ENCODE results near the gene IGHMBP2.

The IGHMBP2 gene

DNA sequence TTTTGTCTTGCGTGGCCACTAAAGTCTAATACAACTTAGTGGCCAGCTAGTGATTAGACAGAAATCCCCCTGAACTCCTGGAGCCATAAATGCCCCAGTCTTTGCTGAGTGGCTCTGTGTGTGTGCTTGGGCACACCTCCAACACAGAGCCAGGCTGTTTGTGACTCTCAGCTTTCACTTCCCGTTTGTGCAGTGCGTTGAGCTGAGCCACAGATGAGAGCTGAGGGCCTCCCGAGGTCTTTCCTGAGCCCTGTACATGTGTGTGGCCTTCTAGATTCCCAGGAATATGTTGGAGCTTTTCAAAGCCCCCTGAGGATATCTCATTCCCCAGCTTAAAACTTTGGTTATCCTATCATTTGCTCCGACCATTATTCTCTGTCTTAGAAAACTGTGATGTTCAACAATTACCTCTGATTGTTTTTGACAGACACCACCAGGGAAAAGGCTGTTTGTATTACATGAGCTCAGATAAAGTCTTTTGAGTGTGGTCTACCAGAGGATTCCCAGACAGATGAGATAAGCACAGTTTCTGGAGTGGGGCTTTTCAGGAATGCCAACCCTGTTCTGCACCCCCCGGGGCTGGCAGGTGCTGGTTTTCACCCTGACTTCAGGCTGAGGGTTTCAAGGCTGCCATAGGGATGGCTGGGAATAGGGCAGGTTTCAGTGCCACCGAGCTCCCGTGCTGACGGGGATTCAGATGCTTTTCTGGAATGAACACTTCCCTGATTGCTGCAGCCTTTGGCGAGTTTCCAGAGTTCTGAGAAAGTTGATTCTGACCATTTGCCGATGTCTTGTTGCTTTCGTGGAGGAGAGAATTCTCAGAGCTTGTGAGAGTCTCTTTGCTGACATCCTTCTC is 23.8 kb downstream of the IGHMBP2 start:
- H3K4me3 ChIP-seq (ENCODE audit: control insufficient read depth in 1 of 7, extremely low read depth in 1 of 7, insufficient read depth in 4 of 7, low read depth in 2 of 7, low read length in 6 of 7) = no peak overlapping the region
- CTCF ChIA-PET = interaction anchor here (0.9 to 1.3 kb wide), 3 partner anchors 12 to 173 kb away, joined by 3 read pairs; no protein-coding TSS in a partner anchor
- WGBS (ENCODE audit: insufficient coverage) = 93% methylated on average over 11 of the region's 12 CpGs
- no peaks in the 10 kb centered on the region for H3K4me1 ChIP-seq (ENCODE audit: control extremely low read depth in 1 of 4, control insufficient read depth in 4 of 4, insufficient read depth in 4 of 4, low read length in 3 of 4)
- peaks cover 27 to 93% (median 66%) of the 10 kb centered on the region in 4 experiments for H3K36me3 ChIP-seq (ENCODE audit: control insufficient read depth in 4 of 4, insufficient read depth in 4 of 4, low read length in 3 of 4)
- H3K27ac ChIP-seq (ENCODE audit: insufficient read depth in 1 of 2, low read depth in 1 of 2, low read length in 2 of 2, poor library complexity in 1 of 2, severe bottlenecking in 2 of 2) = no peak overlapping the region
- POLR2A ChIA-PET = no interaction called here
- DNase-seq = no peak
- no peaks in the 10 kb centered on the region for H3K27me3 ChIP-seq (replicated peaks in 2 of 5; ENCODE audit: control insufficient read depth in 4 of 5, insufficient read depth in 5 of 5, low read length in 4 of 5)
- peaks cover 4 to 36% (median 16%) of the 10 kb centered on the region in 5 experiments for H3K9me3 ChIP-seq (ENCODE audit: control extremely low read depth in 1 of 5, control insufficient read depth in 4 of 5, insufficient read depth in 2 of 5, low read depth in 1 of 5, low read length in 4 of 5)

DNA sequence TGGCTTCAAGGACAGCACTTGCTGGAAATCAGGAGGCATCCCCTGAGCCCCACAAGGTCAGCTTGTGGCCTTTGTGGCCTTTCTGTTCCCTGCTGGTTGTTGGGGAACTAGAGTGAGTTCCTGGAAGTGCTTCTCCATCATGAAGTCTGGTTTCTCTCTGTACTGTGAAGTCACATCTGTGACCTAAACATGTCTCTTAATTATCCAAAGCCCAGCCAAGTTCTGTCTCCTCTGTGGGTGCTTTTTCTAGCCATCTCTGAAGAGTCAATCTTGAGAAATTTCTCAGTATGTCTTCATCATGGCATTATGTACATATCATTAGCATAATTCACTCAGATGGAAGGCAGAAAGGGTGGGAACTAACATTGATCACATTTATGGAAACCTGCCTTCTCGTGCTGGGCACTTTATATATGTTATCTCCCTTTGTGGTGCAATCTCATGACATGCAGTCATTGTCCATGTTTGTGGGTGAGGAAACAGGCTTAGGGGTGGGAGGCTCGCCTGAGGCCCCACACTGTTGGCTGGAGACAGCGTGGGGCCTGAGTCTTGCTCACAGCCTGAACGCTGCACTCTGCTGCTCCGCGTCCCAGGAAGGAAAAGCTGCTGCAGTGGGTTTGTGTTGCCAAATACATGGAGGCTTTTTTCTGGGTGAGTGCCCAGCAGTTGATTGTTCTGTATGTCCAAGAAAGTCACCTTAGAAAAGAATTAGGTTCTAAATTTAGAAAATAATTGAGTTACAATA is 24.6 kb downstream of the IGHMBP2 start:
- Histone ChIP-seq H3K9me3 (ENCODE audit: control extremely low read depth in 1 of 5, control insufficient read depth in 4 of 5, insufficient read depth in 2 of 5, low read depth in 1 of 5, low read length in 4 of 5) (peaks cover 4 to 35% (median 16%) of the 10 kb centered on the region in 5 experiments), H3K27ac (ENCODE audit: insufficient read depth in 1 of 2, low read depth in 1 of 2, low read length in 2 of 2, poor library complexity in 1 of 2, severe bottlenecking in 2 of 2) (no peak overlapping the region), H3K4me1 (ENCODE audit: control extremely low read depth in 1 of 4, control insufficient read depth in 4 of 4, insufficient read depth in 4 of 4, low read length in 3 of 4) (no peaks in the 10 kb centered on the region), H3K36me3 (ENCODE audit: control insufficient read depth in 4 of 4, insufficient read depth in 4 of 4, low read length in 3 of 4) (peaks cover 24 to 89% (median 64%) of the 10 kb centered on the region in 4 experiments), H3K4me3 (ENCODE audit: control insufficient read depth in 1 of 7, extremely low read depth in 1 of 7, insufficient read depth in 4 of 7, low read depth in 2 of 7, low read length in 6 of 7) (no peak overlapping the region), H3K27me3 (replicated peaks in 2 of 5; ENCODE audit: control insufficient read depth in 4 of 5, insufficient read depth in 5 of 5, low read length in 4 of 5) (no peaks in the 10 kb centered on the region)
- WGBS (ENCODE audit: insufficient coverage) = 95% methylated on average over 3 of the region's 6 CpGs
- DNase-seq = no peak
- POLR2A ChIA-PET = no interaction called here
- CTCF ChIA-PET = interaction anchor here (1.3 kb wide), 1 partner anchor 11 kb away, joined by 3 read pairs; no protein-coding TSS in a partner anchor

DNA sequence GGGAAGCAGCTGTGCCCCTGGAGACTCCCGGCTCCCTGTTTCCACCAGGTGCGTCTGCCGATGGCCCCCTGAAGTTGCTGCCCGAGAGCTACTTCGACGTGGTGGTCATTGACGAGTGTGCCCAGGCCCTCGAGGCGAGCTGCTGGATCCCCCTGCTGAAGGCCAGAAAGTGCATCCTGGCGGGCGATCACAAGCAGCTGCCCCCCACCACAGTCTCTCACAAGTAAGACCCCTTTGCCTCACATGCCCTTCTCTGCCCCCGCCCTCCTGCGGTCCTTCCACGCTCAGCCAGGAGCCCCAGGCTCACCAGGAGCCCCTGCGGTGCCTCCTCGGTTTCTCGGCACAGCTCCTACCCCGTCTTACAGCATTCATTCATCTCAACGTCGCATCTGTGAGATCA is 25.4 kb downstream of the IGHMBP2 start:
- no peaks in the 10 kb centered on the region for H3K27me3 ChIP-seq (replicated peaks in 2 of 5; ENCODE audit: control insufficient read depth in 4 of 5, insufficient read depth in 5 of 5, low read length in 4 of 5)
- ChIA-PET POLR2A (no interaction called here), CTCF (no interaction called here)
- DNase-seq = no peak
- no peak overlapping the region for H3K4me3 ChIP-seq (ENCODE audit: control insufficient read depth in 1 of 7, extremely low read depth in 1 of 7, insufficient read depth in 4 of 7, low read depth in 2 of 7, low read length in 6 of 7)
- peaks cover 23 to 87% (median 61%) of the 10 kb centered on the region in 4 experiments for H3K36me3 ChIP-seq (ENCODE audit: control insufficient read depth in 4 of 4, insufficient read depth in 4 of 4, low read length in 3 of 4)
- no peaks in the 10 kb centered on the region for H3K4me1 ChIP-seq (ENCODE audit: control extremely low read depth in 1 of 4, control insufficient read depth in 4 of 4, insufficient read depth in 4 of 4, low read length in 3 of 4)
- no peak overlapping the region for H3K27ac ChIP-seq (ENCODE audit: insufficient read depth in 1 of 2, low read depth in 1 of 2, low read length in 2 of 2, poor library complexity in 1 of 2, severe bottlenecking in 2 of 2)
- WGBS (ENCODE audit: insufficient coverage) = 100% methylated on average over 18 of the region's 20 CpGs
- peaks cover 4 to 27% (median 16%) of the 10 kb centered on the region in 5 experiments for H3K9me3 ChIP-seq (ENCODE audit: control extremely low read depth in 1 of 5, control insufficient read depth in 4 of 5, insufficient read depth in 2 of 5, low read depth in 1 of 5, low read length in 4 of 5)

DNA sequence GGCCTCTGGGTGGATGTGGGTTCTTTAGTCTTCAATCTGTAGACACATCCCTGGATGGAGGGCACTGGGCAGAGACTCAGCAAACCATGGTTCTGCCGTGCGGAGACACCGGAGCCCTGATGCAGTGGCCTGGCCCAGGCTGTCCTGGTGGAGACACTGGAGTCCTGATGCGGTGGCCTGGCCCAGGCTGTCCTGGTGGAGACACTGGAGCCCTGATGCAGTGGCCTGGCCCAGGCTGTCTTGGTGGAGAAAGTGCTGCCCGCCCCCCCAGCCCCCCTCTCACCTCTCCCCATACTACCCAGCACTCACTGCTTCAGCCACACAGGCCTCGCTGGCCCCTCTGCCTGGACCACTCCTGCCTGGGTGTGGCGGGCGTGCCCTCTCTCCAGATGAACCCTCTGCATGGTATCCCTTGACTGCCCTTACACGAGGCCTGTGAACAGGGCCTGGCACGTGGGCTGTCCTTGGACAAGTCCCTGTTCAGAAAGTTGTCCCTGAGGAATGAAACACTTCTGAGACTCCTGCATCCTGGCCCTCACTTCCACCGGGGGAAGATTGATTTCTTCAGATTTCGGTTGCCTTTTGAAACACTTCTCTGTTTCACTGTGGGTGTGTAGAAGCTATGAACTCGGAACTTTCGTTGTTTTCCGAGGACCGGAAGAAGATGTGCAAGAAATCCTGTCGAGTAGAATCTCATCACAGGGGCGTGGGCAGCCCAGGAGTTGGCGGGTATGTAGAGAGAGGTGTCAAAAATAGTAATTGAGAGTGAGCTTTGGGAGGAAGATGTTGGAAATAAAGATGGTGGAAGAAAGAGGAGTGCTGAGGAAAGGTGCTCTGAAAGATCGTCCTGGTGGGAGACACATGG is 26.2 kb downstream of the IGHMBP2 start:
- ChIA-PET CTCF (no interaction called here), POLR2A (no interaction called here)
- H3K9me3 ChIP-seq (ENCODE audit: control extremely low read depth in 1 of 5, control insufficient read depth in 4 of 5, insufficient read depth in 2 of 5, low read depth in 1 of 5, low read length in 4 of 5) = peaks cover 4 to 19% (median 9%) of the 10 kb centered on the region in 5 experiments
- 95% methylated on average over 20 of the region's 20 CpGs for WGBS (ENCODE audit: insufficient coverage)
- H3K4me3 ChIP-seq (ENCODE audit: control insufficient read depth in 1 of 7, extremely low read depth in 1 of 7, insufficient read depth in 4 of 7, low read depth in 2 of 7, low read length in 6 of 7) = no peak overlapping the region
- no peaks in the 10 kb centered on the region for H3K27me3 ChIP-seq (replicated peaks in 2 of 5; ENCODE audit: control insufficient read depth in 4 of 5, insufficient read depth in 5 of 5, low read length in 4 of 5)
- H3K4me1 ChIP-seq (ENCODE audit: control extremely low read depth in 1 of 4, control insufficient read depth in 4 of 4, insufficient read depth in 4 of 4, low read length in 3 of 4) = no peaks in the 10 kb centered on the region
- H3K36me3 ChIP-seq (ENCODE audit: control insufficient read depth in 4 of 4, insufficient read depth in 4 of 4, low read length in 3 of 4) = peaks cover 21 to 86% (median 59%) of the 10 kb centered on the region in 4 experiments
- no peak overlapping the region for H3K27ac ChIP-seq (ENCODE audit: insufficient read depth in 1 of 2, low read depth in 1 of 2, low read length in 2 of 2, poor library complexity in 1 of 2, severe bottlenecking in 2 of 2)
- no peak for DNase-seq

- no peak overlapping the region for H3K4me3 ChIP-seq (ENCODE audit: control insufficient read depth in 1 of 7, extremely low read depth in 1 of 7, insufficient read depth in 4 of 7, low read depth in 2 of 7, low read length in 6 of 7)
- 95% methylated on average over 19 of the region's 21 CpGs for WGBS (ENCODE audit: insufficient coverage)
- ChIA-PET POLR2A (no interaction called here), CTCF (no interaction called here)
- H3K4me1 ChIP-seq (ENCODE audit: control extremely low read depth in 1 of 4, control insufficient read depth in 4 of 4, insufficient read depth in 4 of 4, low read length in 3 of 4) = no peaks in the 10 kb centered on the region
- no peak for DNase-seq
- no peaks in the 10 kb centered on the region for H3K27me3 ChIP-seq (replicated peaks in 2 of 5; ENCODE audit: control insufficient read depth in 4 of 5, insufficient read depth in 5 of 5, low read length in 4 of 5)
- H3K27ac ChIP-seq (ENCODE audit: insufficient read depth in 1 of 2, low read depth in 1 of 2, low read length in 2 of 2, poor library complexity in 1 of 2, severe bottlenecking in 2 of 2) = no peak overlapping the region
- H3K36me3 ChIP-seq (ENCODE audit: control insufficient read depth in 4 of 4, insufficient read depth in 4 of 4, low read length in 3 of 4) = peaks cover 14 to 86% (median 62%) of the 10 kb centered on the region in 4 experiments
- H3K9me3 ChIP-seq (ENCODE audit: control extremely low read depth in 1 of 5, control insufficient read depth in 4 of 5, insufficient read depth in 2 of 5, low read depth in 1 of 5, low read length in 4 of 5) = peaks cover 0 to 7% (median 0%) of the 10 kb centered on the region in 5 experiments
These were observed 27.5 kb downstream of the IGHMBP2 start for GRCh38 chr11:68930991-68931855.

- no peak for DNase-seq
- CTCF ChIA-PET = no interaction called here
- WGBS (ENCODE audit: insufficient coverage) = 93% methylated on average over 16 of the region's 17 CpGs
- H3K4me1 ChIP-seq (ENCODE audit: control extremely low read depth in 1 of 4, control insufficient read depth in 4 of 4, insufficient read depth in 4 of 4, low read length in 3 of 4) = no peaks in the 10 kb centered on the region
- H3K9me3 ChIP-seq (ENCODE audit: control extremely low read depth in 1 of 5, control insufficient read depth in 4 of 5, insufficient read depth in 2 of 5, low read depth in 1 of 5, low read length in 4 of 5) = peaks cover 0 to 1% (median 0%) of the 10 kb centered on the region in 5 experiments
- H3K4me3 ChIP-seq (ENCODE audit: control insufficient read depth in 1 of 7, extremely low read depth in 1 of 7, insufficient read depth in 4 of 7, low read depth in 2 of 7, low read length in 6 of 7) = no peak overlapping the region
- peaks cover 12 to 87% (median 66%) of the 10 kb centered on the region in 4 experiments for H3K36me3 ChIP-seq (ENCODE audit: control insufficient read depth in 4 of 4, insufficient read depth in 4 of 4, low read length in 3 of 4)
- H3K27me3 ChIP-seq (replicated peaks in 2 of 5; ENCODE audit: control insufficient read depth in 4 of 5, insufficient read depth in 5 of 5, low read length in 4 of 5) = no peaks in the 10 kb centered on the region
- H3K27ac ChIP-seq (ENCODE audit: insufficient read depth in 1 of 2, low read depth in 1 of 2, low read length in 2 of 2, poor library complexity in 1 of 2, severe bottlenecking in 2 of 2) = no peak overlapping the region
- POLR2A ChIA-PET = no interaction called here
These were observed 28.2 kb downstream of the IGHMBP2 start for GRCh38 chr11:68931911-68932310.

Data from common myeloid progenitor, CD34-positive (primary cell).